HepG2 (cell line): Measurements from ENCODE around the gene SPHK2. TPM values are rescaled to one million over a fixed set of nuclear protein-coding genes. Genes with fewer than 3 reads are reported as not detected.

Source experiments
- HMGA1 ChIP-seq: sonication (generic); formaldehyde crosslinking; conservative IDR thresholded peaks from 2 replicates; pipeline ENCODE4 v1.4.0; 2020; ENCODE audit warnings: missing genetic modification reagents
- NCOR1 ChIP-seq: fragments of 200-600 bp; sonication (generic); IDR thresholded peaks from 2 replicates; pipeline ENCODE4 v1.7.0; 2017; ENCODE audit warnings: antibody characterized with exemption, low read length, borderline replicate concordance
- STAG1 ChIP-seq: sonication (generic); formaldehyde crosslinking; IDR thresholded peaks from 2 replicates; pipeline ENCODE4 v1.4.0; 2020; ENCODE audit warnings: missing genetic modification reagents
- U2AF1 ChIP-seq: fragments of 200-400 bp; formaldehyde crosslinking; optimal IDR thresholded peaks from 2 replicates; pipeline ENCODE3; 2017; ENCODE audit warnings: mild to moderate bottlenecking, low read depth, low read length
- ZFY ChIP-seq: sonication (generic); formaldehyde crosslinking; IDR thresholded peaks from 2 replicates; pipeline ENCODE4 v1.4.0; 2020; ENCODE audit warnings: missing genetic modification reagents
- ZNF260 ChIP-seq: sonication (generic); formaldehyde crosslinking; IDR thresholded peaks from 2 replicates; pipeline ENCODE4 v1.4.0; 2020; ENCODE audit warnings: missing genetic modification reagents, low read depth, mild to moderate bottlenecking, borderline replicate concordance
- polyA plus RNA-seq, 8 experiments: library from polyadenylated mRNA; depleted of rRNA in 3 of 8; stranded (reverse) in 7 of 8; unstranded in 1 of 8; fragments of >200 nt; fragmentation: Illumina TruSeq in 4 of 8; extraction: Trizol in 4 of 8; gene quantifications; 2 replicates each; pipeline versions ENCODE4 v1.2.1 to v1.2.3, GENCODE V29; 2011 to 2016; ENCODE audit warnings: low read depth in 4 of 8, missing spikeins in 1 of 8, mixed read lengths in 1 of 8; ENCODE audit not compliant: insufficient read depth in 1 of 8
- total RNA-seq, 5 experiments: library from RNA; depleted of rRNA; stranded (reverse); fragments of >200 nt; fragmentation: Illumina TruSeq; extraction: Trizol; gene quantifications; 2 replicates each; pipeline ENCODE4 v1.2.3, GENCODE V29; 2016; ENCODE audit warnings: low read depth in 1 of 5
- TF ChIP-seq, protein P1 (sequence below): sonication (generic); formaldehyde crosslinking; IDR thresholded peaks from 2 replicates; pipeline ENCODE4 v1.4.0; 2020; ENCODE audit warnings: missing genetic modification reagents, borderline replicate concordance
- TF ChIP-seq, protein P2 (sequence below): IDR thresholded peaks from 2 replicates; pipeline ENCODE4 v1.6.1; 2016; ENCODE audit warnings: control low read depth
- TF ChIP-seq, protein P3 (sequence below): sonication (generic); formaldehyde crosslinking; IDR thresholded peaks from 2 replicates; pipeline ENCODE4 v1.4.0; 2020; ENCODE audit warnings: mild to moderate bottlenecking, missing genetic modification reagents
- TF ChIP-seq, protein P4 (sequence below): sonication (generic); formaldehyde crosslinking; IDR thresholded peaks from 2 replicates; pipeline ENCODE4 v1.4.0; 2020; ENCODE audit warnings: mild to moderate bottlenecking, missing genetic modification reagents, borderline replicate concordance
- TF ChIP-seq, protein P5 (sequence below): sonication (generic); formaldehyde crosslinking; IDR thresholded peaks from 2 replicates; pipeline ENCODE4 v1.8.0; 2022; ENCODE audit warnings: missing genetic modification reagents, mild to moderate bottlenecking, inconsistent platforms, borderline replicate concordance

SPHK2 gene
- total and polyA plus RNA-seq, 2 of the 13 experiments (the other 11 are each of a cell fraction or from before 2014, with no cell fraction given), result 2.9 to 14.4 TPM

DNA sequence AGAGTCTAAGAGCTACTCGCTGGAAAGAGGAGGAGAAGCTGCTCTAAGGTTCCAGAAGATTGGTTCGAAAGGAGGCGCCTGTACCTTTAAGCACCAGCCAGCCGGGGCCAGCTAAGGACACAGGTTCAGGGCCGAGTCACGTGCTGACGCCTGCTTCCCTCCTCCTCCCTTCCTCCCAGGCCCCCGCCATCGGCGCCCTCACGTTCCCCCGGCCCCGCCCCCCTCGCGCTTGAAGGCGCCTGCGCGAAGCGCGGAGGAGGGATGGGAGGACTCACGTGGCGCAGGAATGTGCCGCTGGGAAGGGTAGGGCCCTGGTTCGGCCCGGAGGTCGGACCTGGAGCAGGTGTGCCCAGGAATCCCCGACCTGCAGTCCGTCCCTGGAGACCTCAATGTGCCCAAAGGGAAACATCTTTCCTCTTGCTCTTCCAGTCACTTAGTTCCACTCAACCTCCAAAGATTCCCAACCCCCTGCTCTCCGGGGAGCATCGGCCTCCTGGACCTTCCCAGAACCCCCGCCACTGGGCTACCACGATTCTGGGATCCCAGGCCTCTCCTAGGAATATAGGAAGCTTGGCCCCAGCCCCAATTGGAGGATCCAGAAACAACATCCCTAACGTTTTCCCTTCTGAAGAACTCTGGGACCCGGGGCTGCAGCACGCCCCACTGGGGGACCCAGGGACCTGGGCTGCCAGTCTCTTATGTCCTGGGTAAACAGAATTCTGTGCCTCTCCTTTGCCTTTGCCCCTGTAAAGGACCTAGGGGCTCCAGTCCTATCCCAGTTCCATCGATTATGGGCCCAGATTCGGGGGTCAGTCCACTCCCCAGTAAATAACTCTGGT, 15.3 kb downstream of the SPHK2 start (continued):
- TF ChIP-seq HMGA1 (CRISPR knock-in tag), result no peak
- TF ChIP-seq ZFY, result peak; percentile 82
- TF ChIP-seq, protein P1, sequence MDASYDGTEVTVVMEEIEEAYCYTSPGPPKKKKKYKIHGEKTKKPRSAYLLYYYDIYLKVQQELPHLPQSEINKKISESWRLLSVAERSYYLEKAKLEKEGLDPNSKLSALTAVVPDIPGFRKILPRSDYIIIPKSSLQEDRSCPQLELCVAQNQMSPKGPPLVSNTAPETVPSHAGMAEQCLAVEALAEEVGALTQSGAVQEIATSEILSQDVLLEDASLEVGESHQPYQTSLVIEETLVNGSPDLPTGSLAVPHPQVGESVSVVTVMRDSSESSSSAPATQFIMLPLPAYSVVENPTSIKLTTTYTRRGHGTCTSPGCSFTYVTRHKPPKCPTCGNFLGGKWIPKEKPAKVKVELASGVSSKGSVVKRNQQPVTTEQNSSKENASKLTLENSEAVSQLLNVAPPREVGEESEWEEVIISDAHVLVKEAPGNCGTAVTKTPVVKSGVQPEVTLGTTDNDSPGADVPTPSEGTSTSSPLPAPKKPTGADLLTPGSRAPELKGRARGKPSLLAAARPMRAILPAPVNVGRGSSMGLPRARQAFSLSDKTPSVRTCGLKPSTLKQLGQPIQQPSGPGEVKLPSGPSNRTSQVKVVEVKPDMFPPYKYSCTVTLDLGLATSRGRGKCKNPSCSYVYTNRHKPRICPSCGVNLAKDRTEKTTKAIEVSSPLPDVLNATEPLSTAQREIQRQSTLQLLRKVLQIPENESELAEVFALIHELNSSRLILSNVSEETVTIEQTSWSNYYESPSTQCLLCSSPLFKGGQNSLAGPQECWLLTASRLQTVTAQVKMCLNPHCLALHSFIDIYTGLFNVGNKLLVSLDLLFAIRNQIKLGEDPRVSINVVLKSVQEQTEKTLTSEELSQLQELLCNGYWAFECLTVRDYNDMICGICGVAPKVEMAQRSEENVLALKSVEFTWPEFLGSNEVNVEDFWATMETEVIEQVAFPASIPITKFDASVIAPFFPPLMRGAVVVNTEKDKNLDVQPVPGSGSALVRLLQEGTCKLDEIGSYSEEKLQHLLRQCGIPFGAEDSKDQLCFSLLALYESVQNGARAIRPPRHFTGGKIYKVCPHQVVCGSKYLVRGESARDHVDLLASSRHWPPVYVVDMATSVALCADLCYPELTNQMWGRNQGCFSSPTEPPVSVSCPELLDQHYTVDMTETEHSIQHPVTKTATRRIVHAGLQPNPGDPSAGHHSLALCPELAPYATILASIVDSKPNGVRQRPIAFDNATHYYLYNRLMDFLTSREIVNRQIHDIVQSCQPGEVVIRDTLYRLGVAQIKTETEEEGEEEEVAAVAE (CRISPR knock-in tag), result peak; percentile 76; the same call in 1 of the 2 replicates
- TF ChIP-seq U2AF1, result no peak
- TF ChIP-seq ZNF260, result no peak
- TF ChIP-seq, protein P2, sequence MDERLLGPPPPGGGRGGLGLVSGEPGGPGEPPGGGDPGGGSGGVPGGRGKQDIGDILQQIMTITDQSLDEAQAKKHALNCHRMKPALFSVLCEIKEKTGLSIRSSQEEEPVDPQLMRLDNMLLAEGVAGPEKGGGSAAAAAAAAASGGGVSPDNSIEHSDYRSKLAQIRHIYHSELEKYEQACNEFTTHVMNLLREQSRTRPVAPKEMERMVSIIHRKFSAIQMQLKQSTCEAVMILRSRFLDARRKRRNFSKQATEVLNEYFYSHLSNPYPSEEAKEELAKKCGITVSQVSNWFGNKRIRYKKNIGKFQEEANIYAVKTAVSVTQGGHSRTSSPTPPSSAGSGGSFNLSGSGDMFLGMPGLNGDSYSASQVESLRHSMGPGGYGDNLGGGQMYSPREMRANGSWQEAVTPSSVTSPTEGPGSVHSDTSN (CRISPR knock-in tag), result no peak
- TF ChIP-seq, protein P3, sequence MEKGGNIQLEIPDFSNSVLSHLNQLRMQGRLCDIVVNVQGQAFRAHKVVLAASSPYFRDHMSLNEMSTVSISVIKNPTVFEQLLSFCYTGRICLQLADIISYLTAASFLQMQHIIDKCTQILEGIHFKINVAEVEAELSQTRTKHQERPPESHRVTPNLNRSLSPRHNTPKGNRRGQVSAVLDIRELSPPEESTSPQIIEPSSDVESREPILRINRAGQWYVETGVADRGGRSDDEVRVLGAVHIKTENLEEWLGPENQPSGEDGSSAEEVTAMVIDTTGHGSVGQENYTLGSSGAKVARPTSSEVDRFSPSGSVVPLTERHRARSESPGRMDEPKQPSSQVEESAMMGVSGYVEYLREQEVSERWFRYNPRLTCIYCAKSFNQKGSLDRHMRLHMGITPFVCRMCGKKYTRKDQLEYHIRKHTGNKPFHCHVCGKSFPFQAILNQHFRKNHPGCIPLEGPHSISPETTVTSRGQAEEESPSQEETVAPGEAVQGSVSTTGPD (CRISPR knock-in tag), result no peak
- TF ChIP-seq, protein P4, sequence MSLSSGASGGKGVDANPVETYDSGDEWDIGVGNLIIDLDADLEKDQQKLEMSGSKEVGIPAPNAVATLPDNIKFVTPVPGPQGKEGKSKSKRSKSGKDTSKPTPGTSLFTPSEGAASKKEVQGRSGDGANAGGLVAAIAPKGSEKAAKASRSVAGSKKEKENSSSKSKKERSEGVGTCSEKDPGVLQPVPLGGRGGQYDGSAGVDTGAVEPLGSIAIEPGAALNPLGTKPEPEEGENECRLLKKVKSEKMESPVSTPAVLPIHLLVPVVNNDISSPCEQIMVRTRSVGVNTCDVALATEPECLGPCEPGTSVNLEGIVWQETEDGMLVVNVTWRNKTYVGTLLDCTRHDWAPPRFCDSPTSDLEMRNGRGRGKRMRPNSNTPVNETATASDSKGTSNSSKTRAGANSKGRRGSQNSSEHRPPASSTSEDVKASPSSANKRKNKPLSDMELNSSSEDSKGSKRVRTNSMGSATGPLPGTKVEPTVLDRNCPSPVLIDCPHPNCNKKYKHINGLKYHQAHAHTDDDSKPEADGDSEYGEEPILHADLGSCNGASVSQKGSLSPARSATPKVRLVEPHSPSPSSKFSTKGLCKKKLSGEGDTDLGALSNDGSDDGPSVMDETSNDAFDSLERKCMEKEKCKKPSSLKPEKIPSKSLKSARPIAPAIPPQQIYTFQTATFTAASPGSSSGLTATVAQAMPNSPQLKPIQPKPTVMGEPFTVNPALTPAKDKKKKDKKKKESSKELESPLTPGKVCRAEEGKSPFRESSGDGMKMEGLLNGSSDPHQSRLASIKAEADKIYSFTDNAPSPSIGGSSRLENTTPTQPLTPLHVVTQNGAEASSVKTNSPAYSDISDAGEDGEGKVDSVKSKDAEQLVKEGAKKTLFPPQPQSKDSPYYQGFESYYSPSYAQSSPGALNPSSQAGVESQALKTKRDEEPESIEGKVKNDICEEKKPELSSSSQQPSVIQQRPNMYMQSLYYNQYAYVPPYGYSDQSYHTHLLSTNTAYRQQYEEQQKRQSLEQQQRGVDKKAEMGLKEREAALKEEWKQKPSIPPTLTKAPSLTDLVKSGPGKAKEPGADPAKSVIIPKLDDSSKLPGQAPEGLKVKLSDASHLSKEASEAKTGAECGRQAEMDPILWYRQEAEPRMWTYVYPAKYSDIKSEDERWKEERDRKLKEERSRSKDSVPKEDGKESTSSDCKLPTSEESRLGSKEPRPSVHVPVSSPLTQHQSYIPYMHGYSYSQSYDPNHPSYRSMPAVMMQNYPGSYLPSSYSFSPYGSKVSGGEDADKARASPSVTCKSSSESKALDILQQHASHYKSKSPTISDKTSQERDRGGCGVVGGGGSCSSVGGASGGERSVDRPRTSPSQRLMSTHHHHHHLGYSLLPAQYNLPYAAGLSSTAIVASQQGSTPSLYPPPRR (CRISPR knock-in tag), result no peak; the same call in 1 of the 2 replicates
- no peak for TF ChIP-seq STAG1 (CRISPR knock-in tag)
- TF ChIP-seq, protein P5, sequence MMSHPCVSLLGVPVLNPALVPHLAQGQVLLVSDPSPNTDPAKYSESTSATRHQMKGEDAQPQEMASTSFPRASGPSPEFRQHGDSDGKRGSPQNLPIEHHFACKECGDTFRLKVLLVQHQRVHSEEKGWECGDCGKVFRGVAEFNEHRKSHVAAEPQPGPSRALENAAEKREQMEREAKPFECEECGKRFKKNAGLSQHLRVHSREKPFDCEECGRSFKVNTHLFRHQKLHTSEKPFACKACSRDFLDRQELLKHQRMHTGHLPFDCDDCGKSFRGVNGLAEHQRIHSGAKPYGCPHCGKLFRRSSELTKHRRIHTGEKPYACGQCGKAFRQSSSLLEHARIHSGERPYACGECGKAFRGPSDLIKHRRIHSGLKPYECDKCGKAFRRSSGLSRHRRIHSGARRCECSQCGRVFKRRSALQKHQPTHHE (CRISPR knock-in tag), result no peak
- peak; percentile 74; the same call in 1 of the 2 replicates for TF ChIP-seq NCOR1
